Breast epithelium (tissue), 4 donors: ENCODE measurements around the gene DOCK9. TPM values are rescaled to one million over a fixed set of nuclear protein-coding genes. Genes with fewer than 3 reads are reported as not detected.

ENCODE experiments used
- DNase-seq, 2 donors: peaks; one replicate each; pipeline ENCODE4 v3.0.0-alpha.2; 2019; ENCODE audit warnings: low spot score in 2 of 2
- H3K27ac ChIP-seq, 2 donors: fragments of 200-600 bp; sonication (generic) in 1 of 2; one replicate each; pipeline ENCODE4 v1.5.1; 2016 to 2019; ENCODE audit warnings: mild to moderate bottlenecking in 1 of 2
- H3K27me3 ChIP-seq, 2 donors: fragments of 200-600 bp; sonication (generic) in 1 of 2; one replicate each; pipeline versions ENCODE4 v1.5.1 to v1.6.0; 2017 to 2019; ENCODE audit warnings: control low read depth in 1 of 2, mild to moderate bottlenecking in 1 of 2
- H3K36me3 ChIP-seq: fragments of 200-600 bp; one replicate; pipeline ENCODE4 v1.5.1; 2019
- H3K4me1 ChIP-seq, 2 donors: fragments of 200-600 bp; sonication (generic); one replicate each; pipeline ENCODE4 v1.5.1; 2016 to 2019; ENCODE audit warnings: control low read depth in 1 of 2
- H3K4me3 ChIP-seq, 3 donors: fragments of 200-600 bp; sonication (generic); 1 replicate in 2 of 3; 2 replicates in 1 of 3; pipeline ENCODE4 v1.5.1; 2016 to 2019; ENCODE audit warnings: mild to moderate bottlenecking in 3 of 3, moderate library complexity in 2 of 3
- H3K9me3 ChIP-seq, 2 donors: fragments of 200-600 bp; sonication (generic) in 1 of 2; one replicate each; pipeline ENCODE4 v1.5.1; 2016 to 2019; ENCODE audit warnings: control low read depth in 1 of 2
- POLR2A ChIP-seq: fragments of 450-650 bp; IDR thresholded peaks from one replicate; pipeline ENCODE4 v1.6.1; 2016; ENCODE audit warnings: antibody characterized with exemption, mild to moderate bottlenecking, moderate library complexity
- POLR2AphosphoS5 ChIP-seq, 3 donors: sonication (generic); formaldehyde crosslinking; IDR thresholded peaks; one replicate each; pipeline ENCODE4 v1.6.1; 2017; ENCODE audit warnings: antibody characterized with exemption in 3 of 3
- intact Hi-C: fragments of 100-400 bp; cut with DNase I; formaldehyde crosslinking; loops from one replicate; pipeline ENCODE4 v1.15.1; 2023; ENCODE audit warnings: low total_unique reads
- total RNA-seq, 3 donors: library from RNA; depleted of rRNA; stranded (reverse); fragments of >200 nt; gene quantifications; one replicate each; pipeline ENCODE4 v1.1.0, GENCODE V29; 2016
- TF ChIP-seq, protein P1 (sequence below), 3 donors: fragments of 450-650 bp; IDR thresholded peaks; one replicate each; pipeline ENCODE4 v1.5.1; 2016 to 2017; ENCODE audit warnings: antibody characterized with exemption in 3 of 3, mild to moderate bottlenecking in 3 of 3, moderate library complexity in 3 of 3

Gene DOCK9
- total RNA-seq, 3 donors from 2014 or later, result 85.5 to 155 (median 92.2) TPM

DNA sequence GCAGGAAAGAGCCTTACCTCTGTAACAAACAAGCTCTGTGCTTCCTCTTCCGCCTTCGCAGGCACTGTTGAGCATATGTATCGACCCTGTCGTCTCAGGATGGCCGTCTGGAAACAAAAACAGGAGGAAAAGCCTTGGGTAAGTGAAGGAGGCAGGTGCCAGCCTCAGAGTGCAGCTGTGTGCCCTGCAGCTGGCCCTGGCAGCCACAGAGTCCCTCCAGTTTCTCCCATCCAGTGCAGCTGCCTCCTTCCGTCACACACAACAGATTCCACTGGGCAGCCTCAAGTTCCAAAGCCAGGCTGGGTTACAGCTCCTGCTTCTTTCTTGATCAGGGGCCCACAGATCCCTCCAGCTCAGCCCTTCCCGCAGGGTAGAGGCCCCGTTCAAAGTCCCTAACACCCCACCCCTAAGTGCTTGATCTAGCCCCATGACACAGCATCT, 47.7 kb downstream of the DOCK9 start:
- Histone ChIP-seq H3K27me3 (no peaks in the 10 kb centered on the region), H3K9me3 (peaks cover 6 to 19% of the 10 kb centered on the region in 2 donors), H3K27ac (peak overlapping the region in 1 of 2 donors; percentile 20), H3K4me3 (no peak overlapping the region), H3K36me3 (no peaks in the 10 kb centered on the region), H3K4me1 (peaks cover 0 to 4% of the 10 kb centered on the region in 2 donors)
- intact Hi-C loops, result no loop called here
- TF ChIP-seq POLR2A, result no peak
- TF ChIP-seq POLR2AphosphoS5 (IDR thresholded peaks at IDR 0.05), result no peak
- TF ChIP-seq, protein P1, sequence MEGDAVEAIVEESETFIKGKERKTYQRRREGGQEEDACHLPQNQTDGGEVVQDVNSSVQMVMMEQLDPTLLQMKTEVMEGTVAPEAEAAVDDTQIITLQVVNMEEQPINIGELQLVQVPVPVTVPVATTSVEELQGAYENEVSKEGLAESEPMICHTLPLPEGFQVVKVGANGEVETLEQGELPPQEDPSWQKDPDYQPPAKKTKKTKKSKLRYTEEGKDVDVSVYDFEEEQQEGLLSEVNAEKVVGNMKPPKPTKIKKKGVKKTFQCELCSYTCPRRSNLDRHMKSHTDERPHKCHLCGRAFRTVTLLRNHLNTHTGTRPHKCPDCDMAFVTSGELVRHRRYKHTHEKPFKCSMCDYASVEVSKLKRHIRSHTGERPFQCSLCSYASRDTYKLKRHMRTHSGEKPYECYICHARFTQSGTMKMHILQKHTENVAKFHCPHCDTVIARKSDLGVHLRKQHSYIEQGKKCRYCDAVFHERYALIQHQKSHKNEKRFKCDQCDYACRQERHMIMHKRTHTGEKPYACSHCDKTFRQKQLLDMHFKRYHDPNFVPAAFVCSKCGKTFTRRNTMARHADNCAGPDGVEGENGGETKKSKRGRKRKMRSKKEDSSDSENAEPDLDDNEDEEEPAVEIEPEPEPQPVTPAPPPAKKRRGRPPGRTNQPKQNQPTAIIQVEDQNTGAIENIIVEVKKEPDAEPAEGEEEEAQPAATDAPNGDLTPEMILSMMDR (IDR thresholded peaks at IDR 0.05), result no peak
- DNase-seq, result no peak

DNA sequence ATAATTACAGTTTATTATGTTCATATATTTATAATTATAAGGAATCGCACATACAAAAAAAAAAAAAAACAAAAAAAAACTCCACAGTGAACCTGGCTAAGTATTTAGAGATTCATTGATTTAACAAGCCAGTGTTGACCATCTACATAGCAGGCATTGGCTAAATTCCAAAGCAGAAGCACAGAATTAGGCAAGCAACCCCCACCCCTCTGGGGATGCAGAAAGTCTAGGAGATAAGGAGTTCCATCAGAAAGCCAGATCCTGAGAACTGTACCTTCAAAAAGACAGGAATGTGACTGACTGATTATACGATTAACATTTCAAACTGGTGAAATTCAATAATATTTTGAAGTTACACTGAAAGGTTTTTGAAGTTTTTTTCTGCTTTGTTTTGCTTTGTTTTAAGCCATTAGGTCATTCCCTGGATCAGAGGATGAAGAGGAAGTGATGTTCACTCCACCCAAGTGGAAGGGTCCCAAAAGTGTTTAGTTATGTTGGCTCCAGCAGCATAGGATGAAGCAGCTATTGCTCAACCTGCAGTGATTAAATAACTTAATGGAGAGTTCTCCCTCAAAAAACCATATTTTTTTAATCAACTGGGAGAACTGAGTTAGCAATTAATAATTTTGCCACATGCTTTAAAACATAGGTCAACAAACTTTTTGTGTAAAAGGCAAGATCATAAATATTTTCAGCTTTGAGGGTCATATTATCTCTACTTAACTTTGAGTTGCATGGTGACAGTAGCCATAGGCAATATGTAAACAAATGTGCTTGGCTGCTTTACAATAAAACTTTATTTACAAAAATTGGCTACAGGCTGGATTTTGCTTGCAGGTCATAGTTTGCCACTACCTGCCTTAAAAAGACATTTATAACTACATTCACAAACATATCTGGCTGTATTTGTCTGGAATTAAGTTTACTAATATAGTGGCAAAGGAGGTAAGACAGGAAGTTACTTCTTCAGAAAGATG, 49.6 kb downstream of the DOCK9 start:
- H3K4me1 ChIP-seq, result peaks cover 0 to 4% of the 10 kb centered on the region in 2 donors
- peaks cover 0 to under 1% of the 10 kb centered on the region in 2 donors for H3K9me3 ChIP-seq
- intact Hi-C loops, result no loop called here
- peak in 1 of 3 donors; percentile 39 for TF ChIP-seq POLR2AphosphoS5 (IDR thresholded peaks at IDR 0.05)
- TF ChIP-seq POLR2A, result no peak
- TF ChIP-seq, protein P1 (IDR thresholded peaks at IDR 0.05), result no peak
- no peaks in the 10 kb centered on the region for H3K36me3 ChIP-seq
- DNase-seq, result no peak
- H3K27me3 ChIP-seq, result no peaks in the 10 kb centered on the region
- peak overlapping the region; percentile 3 to 55 for H3K27ac ChIP-seq
- no peak overlapping the region for H3K4me3 ChIP-seq

DNA sequence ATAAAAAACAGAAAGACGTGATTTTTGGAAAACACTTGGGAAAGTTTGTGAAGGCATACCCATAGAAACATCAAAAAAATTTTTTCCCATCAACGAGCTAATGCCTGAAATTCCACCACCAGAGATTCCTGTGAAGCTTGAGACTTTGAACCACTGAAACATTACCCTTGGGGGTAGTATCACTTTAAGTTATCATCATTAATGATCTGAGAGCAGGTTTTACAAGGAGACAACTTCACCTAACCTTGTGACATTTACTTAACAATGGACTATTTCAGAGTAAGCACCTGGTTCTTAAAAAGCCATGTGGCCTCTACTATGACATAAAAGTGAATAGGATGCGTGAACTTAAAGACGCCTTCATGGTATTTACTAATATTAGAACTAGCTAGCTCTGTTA, 51.9 kb downstream of the DOCK9 start:
- no peak for DNase-seq
- Histone ChIP-seq H3K9me3 (no peaks in the 10 kb centered on the region), H3K4me1 (peaks cover 0 to 4% of the 10 kb centered on the region in 2 donors), H3K36me3 (no peaks in the 10 kb centered on the region), H3K4me3 (no peak overlapping the region), H3K27ac (peak overlapping the region in 1 of 2 donors; percentile 30), H3K27me3 (no peaks in the 10 kb centered on the region)
- TF ChIP-seq POLR2A, result no peak
- no peak for TF ChIP-seq POLR2AphosphoS5 (IDR thresholded peaks at IDR 0.05)
- TF ChIP-seq, protein P1 (IDR thresholded peaks at IDR 0.05), result no peak
- intact Hi-C loops, result no loop called here

DNA sequence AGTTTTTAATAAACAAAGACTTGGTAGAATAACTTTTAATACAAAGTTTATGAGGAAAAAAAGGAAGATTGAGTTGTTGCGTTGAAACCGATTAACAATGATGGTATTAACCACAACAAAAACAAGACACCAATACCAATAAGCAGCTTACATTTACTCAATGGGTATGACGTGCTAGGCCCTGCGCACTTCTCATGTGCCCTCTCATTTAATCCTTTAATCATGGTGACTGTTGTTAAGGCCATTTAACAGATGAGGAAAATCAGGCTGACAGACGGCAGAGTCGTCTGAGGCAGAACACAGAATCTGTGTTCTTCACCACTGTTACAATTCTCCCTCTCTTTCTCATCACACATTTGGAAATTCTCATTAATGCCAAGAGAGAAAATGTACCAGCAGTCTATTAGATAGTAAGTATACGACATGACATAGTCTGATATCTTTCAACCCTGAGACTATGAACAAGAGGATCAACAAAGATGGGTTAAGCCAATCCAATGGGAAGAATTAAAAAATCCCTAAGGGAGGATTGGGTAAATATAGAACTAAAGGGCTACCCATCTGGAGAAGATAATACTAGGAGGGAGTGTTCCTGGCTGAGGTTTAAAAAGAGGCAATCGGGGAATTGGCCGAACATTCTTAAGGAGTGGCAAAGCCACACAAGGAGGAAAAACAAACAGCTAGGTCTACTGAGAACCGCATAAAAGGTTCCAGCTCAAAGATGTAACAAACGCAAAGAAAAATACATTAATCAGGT, 54.0 kb downstream of the DOCK9 start:
- peaks cover 0 to 4% of the 10 kb centered on the region in 2 donors for H3K4me1 ChIP-seq
- DNase-seq, result no peak
- H3K9me3 ChIP-seq, result no peaks in the 10 kb centered on the region
- TF ChIP-seq POLR2AphosphoS5 (IDR thresholded peaks at IDR 0.05), result no peak
- TF ChIP-seq, protein P1 (IDR thresholded peaks at IDR 0.05), result no peak
- no peak for TF ChIP-seq POLR2A
- no peaks in the 10 kb centered on the region for H3K27me3 ChIP-seq
- no peaks in the 10 kb centered on the region for H3K36me3 ChIP-seq
- H3K27ac ChIP-seq, result peak overlapping the region in 1 of 2 donors; percentile 16
- intact Hi-C loops, result no loop called here
- no peak overlapping the region for H3K4me3 ChIP-seq
